Anterior cingulate cortex (tissue), 58 donors: Measurements from ENCODE around the gene ACTR8.
"Not testable (repeated sequence)": the region's sequence is repeated elsewhere in the genome, so short reads cannot be mapped to it uniquely, and the experiment has no call there.

Experiments used
- DNase-seq, 58 donors: peaks; one replicate each; lab custom pipeline; 2025; lab: John Stamatoyannopoulos, UW

The ACTR8 gene, protein sequence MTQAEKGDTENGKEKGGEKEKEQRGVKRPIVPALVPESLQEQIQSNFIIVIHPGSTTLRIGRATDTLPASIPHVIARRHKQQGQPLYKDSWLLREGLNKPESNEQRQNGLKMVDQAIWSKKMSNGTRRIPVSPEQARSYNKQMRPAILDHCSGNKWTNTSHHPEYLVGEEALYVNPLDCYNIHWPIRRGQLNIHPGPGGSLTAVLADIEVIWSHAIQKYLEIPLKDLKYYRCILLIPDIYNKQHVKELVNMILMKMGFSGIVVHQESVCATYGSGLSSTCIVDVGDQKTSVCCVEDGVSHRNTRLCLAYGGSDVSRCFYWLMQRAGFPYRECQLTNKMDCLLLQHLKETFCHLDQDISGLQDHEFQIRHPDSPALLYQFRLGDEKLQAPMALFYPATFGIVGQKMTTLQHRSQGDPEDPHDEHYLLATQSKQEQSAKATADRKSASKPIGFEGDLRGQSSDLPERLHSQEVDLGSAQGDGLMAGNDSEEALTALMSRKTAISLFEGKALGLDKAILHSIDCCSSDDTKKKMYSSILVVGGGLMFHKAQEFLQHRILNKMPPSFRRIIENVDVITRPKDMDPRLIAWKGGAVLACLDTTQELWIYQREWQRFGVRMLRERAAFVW

DNA sequence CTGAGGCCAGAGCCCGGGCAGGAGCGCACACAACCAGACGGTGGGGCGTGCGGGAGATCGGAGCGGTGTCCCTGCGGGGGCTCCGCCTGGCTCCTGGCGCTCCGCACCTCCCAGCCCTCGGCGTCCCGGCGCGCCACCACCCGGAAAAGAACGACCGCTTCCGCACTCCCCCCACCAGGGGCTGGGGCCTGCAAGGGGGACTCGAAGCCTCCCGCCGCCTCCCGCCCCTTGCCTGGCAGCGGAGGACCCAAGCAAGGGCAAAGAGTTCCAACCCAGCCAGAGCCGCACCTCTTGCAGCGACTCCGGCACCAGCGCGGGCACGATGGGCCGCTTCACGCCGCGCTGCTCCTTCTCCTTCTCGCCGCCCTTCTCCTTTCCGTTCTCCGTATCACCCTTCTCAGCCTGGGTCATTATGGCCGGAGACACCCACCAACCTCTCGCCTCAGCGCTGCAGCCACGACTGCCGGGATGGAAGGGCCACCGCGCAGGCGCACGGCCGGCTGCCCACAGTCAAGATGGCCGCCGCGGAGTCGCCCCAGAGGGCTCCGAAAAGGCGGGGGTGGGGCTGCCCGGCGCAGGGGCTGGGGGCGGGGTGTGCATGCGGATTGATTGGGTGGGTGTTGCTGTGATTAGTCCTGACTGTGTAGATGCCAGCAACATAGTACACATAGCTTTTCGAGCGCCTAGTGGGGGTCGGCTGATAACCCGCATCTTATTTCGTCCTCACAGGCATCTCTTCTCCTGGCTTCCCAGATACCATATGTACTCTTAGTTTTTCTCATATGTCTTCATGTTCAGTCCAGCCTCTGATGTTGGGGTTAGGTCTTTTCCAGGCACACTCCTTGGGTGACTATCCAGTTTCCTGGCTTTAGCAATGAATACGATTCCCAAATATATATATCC lies at the start of gene ACTR8:
TSS of gene ACTR8 (minus strand) at position 462 of the 903 bp plus-strand sequence. CDS start at position 411, 51 bp downstream.
- DNase-seq: peak; percentile 15 to 90 (median 83)

DNA sequence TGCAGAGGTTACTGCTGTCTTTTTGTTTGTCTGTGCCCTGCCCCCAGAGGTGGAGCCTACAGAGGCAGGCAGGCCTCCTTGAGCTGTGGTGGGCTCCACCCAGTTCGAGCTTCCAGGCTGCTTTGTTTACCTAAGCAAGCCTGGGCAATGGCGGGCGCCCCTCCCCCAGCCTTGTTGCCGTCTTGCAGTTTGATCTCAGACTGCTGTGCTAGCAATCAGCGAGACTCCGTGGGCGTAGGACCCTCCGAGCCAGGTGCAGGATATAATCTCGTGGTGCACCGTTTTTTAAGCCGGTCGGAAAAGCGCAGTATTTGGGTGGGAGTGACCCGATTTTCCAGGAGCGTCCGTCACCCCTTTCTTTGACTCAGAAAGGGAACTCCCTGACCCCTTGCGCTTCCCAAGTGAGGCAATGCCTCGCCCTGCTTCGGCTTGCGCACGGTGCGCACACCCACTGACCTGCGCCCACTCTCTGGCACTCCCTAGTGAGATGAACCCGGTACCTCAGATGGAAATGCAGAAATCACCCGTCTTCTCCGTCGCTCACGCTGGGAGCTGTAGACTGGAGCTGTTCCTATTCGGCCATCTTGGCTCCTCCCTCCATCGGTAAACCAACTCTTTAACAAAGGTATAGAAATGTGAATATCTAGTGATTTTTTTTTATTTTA lies 45.4 kb upstream of the ACTR8 start:
- not testable (repeated sequence) for DNase-seq

DNA sequence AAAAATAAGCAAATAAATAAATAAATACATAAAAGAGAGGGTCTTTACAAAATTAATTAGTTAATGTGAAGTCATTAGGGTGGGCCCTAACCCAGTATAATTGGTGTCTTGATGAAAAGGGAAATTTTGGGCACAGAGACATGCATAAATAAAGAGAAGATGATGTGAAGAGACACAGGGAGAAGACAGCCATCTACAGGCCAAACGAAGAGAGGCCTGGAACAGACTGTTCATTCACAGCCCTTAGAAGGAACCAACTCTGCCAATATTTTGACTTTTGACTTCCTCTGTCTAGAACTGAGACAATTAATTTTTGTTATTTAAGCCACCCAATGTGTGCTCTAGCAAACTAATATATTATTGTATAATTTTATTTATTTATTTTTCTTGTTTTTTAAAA lies 39.3 kb upstream of the ACTR8 start:
- no peak for DNase-seq

DNA sequence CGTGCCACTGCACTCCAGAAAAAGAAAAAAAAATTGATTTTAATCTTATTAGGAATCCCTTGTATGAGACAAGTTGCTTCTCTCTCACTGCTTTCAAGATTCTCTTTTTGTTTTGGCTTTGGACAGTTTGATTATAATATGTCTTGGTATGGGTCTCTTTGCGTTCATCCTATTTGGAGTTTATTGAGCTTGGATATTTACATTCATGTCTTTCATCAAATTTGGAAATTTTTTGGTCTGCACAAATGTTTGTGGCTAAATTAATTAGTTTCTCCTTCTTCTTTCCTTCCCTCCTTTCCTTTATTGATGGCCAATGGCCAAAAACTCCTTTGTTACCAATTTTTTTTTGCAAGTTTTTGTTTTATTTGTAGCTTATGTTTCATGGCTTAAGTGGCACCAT lies 37.8 kb upstream of the ACTR8 start:
- DNase-seq: no peak

DNA sequence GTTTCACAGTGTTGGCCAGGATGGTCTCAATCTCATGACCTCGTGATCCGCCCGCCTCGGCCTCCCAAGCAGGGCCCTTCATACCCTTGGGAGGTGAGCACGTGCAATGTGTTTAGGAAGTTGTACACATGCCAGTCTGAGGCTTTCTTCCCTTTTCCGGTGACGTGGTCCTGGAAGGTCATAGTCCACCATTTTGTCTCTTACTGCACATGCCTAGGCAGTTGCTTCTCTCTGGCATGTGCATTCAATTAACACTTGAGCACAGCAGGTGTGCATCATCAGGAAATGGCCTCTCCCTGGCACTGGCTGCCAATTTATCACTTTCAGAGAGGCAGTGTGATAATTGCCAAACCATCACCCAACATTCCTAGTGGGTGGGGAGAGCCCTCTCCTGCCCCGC lies 31.4 kb upstream of the ACTR8 start:
- DNase-seq: no peak

DNA sequence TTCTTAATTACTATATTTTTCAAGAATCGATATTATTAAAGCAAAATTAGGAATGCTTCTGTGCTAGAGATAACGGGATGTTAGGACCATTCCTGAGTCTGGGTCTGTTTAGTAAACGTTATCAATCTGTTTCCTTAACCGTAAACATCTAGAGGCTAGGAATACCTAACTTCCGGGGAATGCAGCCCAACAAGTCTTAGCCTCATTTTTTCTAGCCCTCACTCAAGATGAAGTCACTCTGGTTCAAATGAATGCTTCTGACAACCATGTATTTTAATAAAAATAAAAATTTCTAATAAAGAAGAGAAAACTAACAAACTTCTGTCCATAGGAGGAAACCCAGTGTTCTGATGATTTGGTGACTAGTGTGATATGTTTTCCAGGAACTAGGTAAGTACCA lies 20.8 kb upstream of the ACTR8 start:
- DNase-seq: no peak

DNA sequence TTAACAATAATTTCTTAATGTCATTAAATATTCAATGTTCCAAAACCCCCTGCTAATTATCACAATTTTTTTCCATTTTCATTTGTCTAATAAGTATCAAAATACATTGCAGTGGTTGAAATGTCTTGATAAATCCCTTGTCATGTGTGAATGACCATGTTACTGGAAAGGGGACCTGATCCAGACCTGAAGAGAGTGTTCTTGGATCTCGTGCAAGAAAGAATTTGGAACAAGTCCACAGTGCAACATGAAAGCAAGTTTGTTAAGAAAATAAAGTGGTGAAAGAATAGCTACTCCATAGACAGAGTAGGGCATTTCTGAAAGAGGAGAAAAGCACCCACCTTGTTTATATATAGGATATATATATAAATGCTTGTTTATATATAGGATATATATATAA lies 20.1 kb upstream of the ACTR8 start:
- no peak for DNase-seq

DNA sequence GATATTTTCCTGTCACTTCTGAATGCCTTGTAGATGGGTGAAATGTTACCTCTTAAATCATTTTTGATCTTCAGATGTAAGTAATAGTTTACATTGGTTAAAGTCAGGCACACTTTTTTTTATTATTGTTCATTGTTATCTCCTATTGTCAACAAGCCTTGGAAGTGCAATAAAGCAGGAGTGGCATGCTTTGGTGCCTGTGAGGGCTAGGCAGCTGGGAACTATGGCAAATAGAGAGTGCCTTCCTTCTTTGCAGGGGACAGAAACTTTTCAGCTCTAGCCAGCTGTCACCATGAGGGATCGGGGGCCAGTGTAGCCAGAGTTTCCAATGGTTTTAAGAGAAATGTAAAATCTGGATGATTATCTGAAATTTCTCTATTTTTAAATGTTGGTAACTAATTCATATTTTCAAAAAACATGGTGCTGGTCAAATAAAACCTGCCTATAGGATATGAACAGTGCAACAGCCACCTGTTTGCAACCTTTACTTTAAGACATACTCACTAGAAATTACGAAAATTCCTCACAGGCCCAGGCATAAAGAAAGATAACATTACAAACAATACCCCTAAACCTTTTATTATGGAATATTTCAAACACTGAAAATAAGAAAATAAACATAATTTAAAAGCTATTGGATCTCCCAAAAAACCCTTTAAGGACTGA lies 18.8 kb upstream of the ACTR8 start:
- DNase-seq: no peak

DNA sequence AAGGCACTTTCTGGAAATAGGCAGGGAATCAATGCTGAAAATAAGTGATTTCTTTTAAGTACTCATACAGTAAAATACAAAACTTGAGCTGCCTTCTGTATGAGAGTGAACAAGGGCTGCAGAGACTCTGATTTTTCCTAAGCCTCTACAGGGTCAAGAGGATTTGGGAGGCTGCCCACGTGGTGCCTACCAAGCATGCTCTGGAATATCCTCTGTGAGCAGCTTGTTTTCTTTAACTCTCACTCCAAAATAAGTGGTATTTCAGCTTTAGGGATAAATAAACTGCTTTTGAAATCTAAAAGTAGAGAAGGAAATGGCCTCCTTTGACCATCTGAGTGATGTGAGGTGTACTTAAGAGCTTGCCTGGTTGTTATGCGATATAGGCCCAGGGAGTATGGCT lies 17.8 kb upstream of the ACTR8 start:
- no peak for DNase-seq

DNA sequence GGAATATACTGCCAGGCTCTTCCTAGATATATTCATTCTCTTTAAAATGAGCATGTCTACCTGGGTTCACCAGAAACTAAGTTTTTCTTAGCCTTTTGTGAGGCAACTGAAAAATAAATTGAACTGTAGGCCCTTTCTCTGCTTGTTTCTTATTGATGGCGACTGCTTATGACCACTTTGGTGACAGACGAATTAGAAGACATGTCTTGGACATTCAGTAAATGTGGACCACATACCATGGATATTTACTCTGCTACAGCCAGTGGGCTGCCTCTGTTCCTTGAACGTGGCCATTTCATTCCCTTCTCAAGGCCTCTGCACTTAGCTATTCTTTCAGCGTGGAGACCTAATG lies 10.3 kb upstream of the ACTR8 start:
- DNase-seq: no peak

DNA sequence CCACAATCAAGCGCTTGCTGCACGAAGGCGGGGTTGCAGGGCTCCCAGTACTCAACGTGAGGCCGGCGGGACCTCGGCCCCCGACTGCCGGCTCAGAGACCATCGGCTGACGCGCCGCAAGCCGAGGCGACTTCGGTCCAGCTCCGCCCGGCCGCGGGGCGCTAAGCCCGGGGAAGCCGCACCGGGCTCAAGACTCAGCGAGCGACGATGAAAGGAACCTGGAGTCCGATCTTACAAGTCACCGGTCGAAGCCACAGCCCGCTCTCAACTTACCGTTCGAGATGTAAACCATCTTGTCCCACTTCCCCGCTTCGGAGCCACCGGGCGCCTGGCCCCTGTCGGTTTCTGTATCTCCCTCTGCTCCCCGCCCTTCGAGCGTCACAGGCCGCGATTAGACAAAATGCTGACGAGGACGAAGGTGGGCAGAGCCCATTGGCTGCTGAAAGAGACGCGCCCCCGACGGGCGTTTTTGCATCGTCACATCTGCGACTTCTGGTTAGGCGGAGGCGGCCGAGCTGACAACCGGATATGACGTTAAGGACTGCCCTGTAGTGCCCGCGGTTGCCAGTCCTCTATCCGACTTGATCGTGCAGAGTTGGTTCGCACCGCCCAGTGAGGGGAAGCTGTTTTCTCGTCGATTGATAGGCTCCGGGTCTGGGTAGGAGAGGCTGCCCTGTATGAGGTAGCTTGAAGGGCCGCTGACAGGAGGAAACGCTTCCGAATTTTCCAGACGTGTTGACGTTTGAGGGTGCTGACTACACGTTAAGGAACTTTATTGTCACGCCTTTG lies 9.7 kb upstream of the ACTR8 start, which contains the start of gene SELENOK:
TSS of gene SELENOK (minus strand) at position 363 of the 789 bp plus-strand sequence.
- peak; percentile 91 to 100 (median 99) for DNase-seq

DNA sequence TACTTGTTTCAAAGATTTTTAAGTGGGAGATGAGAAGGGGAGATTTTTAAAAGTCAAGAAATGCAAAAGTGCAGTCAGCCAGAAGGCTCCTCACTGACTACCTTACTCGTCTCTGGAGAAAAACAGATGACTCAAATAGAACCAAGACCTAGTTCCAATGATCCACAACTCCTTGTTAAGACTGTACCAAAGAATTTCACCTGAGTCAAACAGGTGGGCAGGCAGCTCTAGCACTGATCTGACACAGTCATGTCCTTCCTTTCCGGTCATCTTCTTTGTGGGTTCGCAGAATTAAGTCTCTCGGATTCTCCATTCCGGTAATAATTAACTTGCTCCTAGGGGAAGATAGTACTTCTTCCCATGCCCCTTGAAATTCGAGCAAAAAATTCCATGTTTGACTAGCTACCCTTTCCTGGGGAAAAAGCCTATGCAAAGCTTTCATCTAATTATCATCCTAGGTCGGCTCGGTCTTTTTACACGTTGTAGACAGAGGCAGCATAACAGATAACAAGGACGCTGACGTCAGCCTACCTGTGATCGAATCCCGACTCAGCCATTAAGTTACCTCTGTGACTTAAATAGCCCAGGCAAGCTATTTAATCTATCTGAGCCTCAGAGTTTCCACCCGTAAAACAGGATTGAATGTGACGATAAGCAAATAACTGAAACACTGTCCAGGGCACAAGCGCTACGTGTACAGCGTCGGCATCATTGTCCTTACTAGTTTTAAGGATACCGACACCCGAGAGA lies 8.9 kb upstream of the ACTR8 start:
- peak in 7 of 58 donors; percentile 8 to 42 (median 16) for DNase-seq

DNA sequence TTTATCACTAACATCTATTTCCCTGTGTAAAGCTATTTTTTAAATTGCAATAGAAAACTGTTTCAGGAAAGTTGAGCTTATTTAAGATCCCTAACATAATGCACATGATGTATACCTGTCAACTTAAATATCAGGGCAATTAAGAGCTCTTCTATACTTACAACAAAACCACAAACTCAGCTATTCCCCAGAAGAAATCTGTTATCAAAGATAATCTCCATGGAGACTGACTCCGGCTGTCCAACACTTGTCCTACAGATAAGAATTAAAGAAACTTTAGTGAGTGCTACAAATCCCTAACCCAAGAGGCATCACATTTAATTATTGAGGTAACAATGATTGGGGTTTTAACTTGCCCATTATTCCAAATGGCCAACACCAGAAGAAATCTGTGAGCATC lies 6.3 kb upstream of the ACTR8 start:
- no peak for DNase-seq

DNA sequence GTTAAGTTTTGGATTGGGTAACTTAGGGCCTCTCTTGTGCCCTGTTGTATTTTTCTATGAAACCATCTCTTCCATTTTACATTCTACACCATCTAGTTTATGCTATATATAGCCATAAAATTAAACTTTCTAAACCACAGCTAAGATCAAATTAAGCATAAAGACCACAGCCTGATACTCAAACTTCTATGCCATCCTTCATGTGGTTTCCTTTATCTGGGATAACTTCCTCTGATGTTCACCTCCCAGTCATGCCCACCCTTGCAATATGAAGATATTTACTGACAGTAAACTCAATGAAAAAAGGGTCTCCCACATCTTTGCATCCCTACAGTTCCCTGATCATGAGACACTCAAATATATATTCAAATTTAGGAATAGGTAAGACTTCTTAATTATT lies 5.5 kb upstream of the ACTR8 start:
- no peak for DNase-seq

DNA sequence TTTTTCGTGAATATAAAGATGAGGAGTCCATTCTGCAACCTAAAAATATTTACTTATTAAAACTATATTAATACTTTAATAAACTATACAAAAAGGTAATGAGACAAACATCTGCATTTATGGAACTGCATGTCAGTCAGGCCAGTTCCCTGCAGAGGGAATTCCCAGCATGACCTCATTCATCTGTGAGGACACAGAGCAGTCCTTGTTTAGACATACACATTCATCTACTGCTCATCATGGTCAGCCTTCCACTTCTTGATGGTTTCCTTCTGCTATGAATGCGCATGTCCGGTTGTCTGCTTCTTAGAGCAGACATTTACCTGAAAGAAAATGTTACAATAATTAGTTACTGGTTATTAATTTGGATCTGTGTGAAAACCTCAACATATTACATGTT lies 3.3 kb upstream of the ACTR8 start:
- peak in 15 of 58 donors; percentile 1 to 57 (median 27) for DNase-seq

DNA sequence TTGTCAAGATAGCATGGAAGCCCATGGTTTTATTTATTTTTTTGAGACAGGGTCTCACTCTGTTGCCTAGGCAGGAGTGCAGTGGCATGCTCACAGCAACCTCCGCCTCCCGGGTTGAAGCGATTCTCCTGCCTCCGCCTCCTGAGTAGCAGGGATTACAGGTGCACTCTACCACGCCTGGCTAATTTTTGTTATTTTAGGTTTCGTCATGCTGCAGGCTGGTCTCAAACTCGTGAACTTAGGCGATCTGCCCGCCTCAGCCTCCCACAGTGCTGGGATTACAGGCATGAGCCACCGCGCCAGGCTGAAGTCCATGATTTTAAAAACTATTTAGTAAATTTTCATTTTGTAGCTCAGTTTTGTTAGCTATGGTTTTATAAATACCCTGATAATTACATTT lies 2.7 kb upstream of the ACTR8 start:
- DNase-seq: no peak

DNA sequence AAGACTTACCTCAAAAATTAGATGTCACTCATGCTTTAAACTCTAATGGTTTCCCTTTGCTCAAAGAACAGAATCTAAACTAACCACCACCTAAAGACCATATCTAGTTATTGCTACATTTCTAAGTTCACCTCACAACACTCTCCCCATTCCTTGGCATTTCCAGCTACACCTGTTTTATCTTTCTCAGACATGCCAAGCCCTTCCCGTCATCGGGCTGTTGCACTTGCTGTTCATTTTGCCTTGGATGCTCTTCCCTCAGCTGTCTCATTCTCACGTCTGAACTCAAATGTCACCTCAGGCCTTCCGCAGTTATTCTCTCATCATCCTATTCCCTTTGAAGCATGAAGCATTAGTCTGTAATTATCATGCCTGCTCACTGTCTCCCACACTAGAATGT lies 1.1 kb upstream of the ACTR8 start:
- DNase-seq: no peak
